Epithelial cell of esophagus (primary cell): Measurements from ENCODE around the gene ATP11A.
A peak's percentile ranks its signal among the peaks of the same experiment; 100 is the strongest.

Source experiments
- DNase-seq: peaks from one replicate; pipeline ENCODE4 v3.0.0; 2010; ENCODE audit warnings: low read depth
- H3K4me3 ChIP-seq: 2 replicates; pipeline ENCODE4 v1.5.1; 2011; ENCODE audit warnings: mild to moderate bottlenecking, low read length, control low read depth
- TF ChIP-seq, protein P1 (sequence below): IDR thresholded peaks from 2 replicates; pipeline ENCODE4 v1.5.1; 2011; ENCODE audit warnings: low read depth, mild to moderate bottlenecking, low read length, control low read depth, inconsistent platforms; ENCODE audit not compliant: insufficient read depth; ENCODE audit errors: missing control alignments

Gene ATP11A

DNA sequence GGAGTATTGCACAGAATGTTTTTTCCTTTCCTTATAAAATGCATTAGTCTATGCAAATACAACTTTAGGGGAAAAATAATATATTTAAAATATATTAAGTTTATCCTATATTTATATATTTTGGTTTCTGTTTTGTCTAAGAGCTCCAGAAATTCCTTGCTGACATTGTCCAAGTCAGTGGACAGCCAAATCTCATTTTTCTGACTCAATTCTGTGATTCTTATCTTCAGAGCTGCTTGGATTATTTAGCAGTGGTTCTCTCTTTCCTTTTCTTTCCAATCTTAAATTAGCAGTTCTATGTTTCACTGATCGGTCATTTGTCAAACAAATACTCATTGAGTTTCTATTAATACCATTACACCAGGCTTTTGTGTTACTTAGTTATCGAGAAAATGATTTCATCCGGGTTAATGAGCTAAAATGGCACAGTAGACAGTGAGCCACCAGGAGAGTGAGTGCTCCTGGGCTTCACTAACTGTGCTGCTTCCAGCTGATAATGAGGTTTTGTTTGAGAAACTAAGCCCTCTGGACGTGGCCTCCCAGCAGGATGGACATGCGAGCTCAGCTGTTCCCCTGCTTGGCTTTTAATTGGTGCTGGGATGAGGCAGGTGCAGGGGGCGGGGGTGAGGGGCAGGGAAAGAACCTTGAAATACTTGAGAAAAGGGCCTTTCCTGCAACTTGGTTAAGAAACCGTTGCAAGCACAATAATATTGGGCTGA lies 44.0 kb downstream of the ATP11A start:
- TF ChIP-seq, protein P1, sequence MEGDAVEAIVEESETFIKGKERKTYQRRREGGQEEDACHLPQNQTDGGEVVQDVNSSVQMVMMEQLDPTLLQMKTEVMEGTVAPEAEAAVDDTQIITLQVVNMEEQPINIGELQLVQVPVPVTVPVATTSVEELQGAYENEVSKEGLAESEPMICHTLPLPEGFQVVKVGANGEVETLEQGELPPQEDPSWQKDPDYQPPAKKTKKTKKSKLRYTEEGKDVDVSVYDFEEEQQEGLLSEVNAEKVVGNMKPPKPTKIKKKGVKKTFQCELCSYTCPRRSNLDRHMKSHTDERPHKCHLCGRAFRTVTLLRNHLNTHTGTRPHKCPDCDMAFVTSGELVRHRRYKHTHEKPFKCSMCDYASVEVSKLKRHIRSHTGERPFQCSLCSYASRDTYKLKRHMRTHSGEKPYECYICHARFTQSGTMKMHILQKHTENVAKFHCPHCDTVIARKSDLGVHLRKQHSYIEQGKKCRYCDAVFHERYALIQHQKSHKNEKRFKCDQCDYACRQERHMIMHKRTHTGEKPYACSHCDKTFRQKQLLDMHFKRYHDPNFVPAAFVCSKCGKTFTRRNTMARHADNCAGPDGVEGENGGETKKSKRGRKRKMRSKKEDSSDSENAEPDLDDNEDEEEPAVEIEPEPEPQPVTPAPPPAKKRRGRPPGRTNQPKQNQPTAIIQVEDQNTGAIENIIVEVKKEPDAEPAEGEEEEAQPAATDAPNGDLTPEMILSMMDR: no peak
- DNase-seq: no peak

DNA sequence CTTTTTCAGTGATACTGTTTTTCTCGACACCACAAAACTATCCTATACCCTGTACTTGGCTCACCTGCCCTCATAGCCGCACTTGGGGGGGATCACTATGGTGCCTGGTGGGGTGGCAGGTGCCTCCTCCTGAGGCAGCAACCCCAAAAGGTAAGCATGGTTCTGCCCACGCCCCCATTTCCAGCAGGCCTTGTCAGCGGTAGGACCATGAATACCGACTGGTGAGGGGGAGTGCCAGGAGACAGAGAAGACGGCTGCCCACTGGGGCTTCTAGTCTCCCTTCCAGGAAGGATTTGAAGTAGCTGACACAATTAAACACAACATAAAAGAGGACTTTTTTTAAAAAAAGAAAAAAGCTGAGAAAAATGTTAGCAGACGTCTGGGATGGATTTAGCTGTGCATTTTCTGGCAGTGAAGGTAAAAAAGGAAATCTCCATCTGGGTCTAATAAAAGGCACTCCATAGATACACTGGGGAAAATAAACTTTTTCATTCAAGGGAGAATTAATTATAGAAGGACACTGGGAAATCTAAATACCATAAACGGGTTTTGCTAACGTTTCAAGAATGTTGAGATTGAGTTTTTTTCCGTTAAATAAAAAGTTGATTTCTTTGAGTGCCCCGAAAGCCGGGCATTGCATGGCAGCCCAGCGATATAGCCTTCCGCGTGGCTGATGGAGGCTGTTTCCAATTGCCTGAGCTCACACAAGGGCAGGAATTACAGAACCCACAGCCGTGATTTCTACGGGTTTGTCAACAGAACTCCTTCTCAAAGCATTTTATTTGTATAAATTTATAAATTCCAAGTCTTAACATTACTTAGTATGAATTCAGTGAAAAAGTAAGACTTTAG lies 45.1 kb downstream of the ATP11A start:
- H3K4me3 ChIP-seq: no peak overlapping the region
- TF ChIP-seq, protein P1: no peak
- no peak for DNase-seq

More for the DNA sequence above, 44.0 kb downstream of the ATP11A start:
- no peak overlapping the region for H3K4me3 ChIP-seq

DNA sequence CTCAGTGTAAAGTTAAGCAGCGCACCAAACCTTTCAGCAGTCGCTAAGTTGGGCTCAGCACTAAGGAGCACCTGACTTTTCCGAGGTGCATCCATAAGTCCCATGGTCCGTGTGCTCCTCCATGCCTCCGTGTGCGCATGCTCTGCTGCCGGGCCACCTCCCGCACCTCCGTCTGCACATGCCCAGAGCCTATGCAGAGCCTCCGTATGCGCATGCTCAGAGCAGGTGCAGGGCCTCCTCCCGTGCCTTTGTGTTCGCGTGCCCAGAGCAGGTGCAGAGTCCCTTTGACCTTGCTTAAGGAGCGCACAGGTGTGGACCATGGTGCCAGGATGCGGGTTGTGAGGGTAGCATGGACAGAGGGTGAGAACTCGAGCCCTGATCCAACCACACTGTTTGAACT lies 46.0 kb downstream of the ATP11A start:
- H3K4me3 ChIP-seq: no peak overlapping the region
- no peak for DNase-seq
- TF ChIP-seq, protein P1: no peak

DNA sequence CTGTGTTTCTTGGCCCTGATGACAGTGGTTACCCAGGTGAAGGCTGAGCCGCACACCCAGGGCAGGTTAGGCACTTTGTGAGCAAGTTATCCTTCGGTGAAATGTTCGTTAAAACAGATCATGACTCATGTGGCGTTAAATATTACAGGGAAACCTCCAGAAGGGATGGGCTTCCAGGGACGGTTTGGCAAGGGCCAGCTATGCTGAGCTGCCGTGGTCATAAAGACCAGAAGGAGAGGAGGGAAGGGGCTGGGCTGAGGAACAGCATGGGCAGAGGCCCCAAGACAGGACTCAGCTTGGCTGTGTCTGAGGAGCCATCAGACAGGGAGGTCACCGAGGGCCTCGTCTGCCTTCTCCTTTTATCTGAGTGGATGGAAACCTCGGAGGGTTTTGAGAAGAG lies 47.5 kb downstream of the ATP11A start:
- TF ChIP-seq, protein P1: no peak
- no peak for DNase-seq
- H3K4me3 ChIP-seq: no peak overlapping the region

DNA sequence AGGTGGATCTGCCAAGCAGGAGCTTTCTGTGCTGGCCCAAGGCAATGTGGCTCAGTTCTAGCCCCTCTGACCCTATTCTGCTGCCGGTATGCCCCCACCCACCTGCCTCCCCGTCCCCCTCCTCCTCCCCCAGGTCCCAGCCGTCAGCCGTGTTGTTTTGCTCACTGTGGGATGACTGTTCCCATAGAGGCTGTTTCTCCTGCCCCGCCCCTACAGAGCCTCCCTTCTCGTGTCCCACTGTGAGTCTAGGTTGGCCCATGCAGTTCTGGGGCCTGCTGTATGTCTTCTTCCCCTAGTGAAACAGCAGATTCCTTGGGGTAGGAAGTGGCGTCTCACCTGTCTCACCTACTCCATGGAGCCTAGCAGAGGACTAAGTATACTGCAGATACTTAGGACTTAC lies 48.8 kb downstream of the ATP11A start:
- TF ChIP-seq, protein P1: no peak

DNA sequence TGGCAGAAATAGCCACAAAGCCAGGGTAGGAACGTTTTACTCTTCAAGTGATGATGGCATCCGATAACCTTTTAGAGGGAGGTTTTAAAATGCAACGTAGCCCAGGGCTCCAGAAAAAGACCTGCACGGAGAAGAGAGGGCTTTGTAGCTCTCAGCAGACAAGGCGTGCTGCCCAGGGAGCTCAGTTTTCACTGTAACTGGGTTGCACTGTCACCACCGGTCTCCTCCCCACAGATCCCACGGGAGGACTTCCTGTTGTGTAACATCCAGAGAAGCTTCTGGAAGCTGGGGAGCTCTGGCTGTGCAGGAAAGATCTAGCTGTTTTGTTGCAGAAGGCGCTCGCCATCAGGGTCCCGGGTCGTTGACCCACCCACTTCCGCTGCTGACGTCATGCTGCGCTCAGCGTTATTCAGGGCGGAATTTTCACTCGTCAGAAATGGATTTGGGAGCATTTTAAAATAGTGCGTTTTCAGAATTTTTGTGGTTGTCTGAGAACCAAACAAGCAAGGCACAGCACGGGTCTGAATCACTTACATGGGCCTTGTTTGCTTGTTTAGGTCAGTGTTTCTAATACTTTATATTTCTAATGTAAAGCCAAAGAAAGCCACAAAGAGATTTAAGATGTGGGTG lies 50.8 kb downstream of the ATP11A start:
- peak; percentile 13 for DNase-seq
- TF ChIP-seq, protein P1: no peak
- no peak overlapping the region for H3K4me3 ChIP-seq

More for the DNA sequence above, 48.8 kb downstream of the ATP11A start:
- no peak for DNase-seq
- no peak overlapping the region for H3K4me3 ChIP-seq
